Tibial nerve (tissue), 4 donors: ENCODE measurements around the gene RANBP17.

ENCODE experiments used
- CTCF ChIP-seq, 5 experiments: fragments of 200-600 bp in 3 of 5; fragments of 450-650 bp in 2 of 5; sonication (generic) in 3 of 5; IDR thresholded peaks; one replicate each; pipeline ENCODE4 v1.5.1; 2016 to 2019; ENCODE audit warnings: antibody characterized with exemption in 5 of 5, mild to moderate bottlenecking in 3 of 5, moderate library complexity in 2 of 5
- EP300 ChIP-seq, 2 donors: sonication (generic); formaldehyde crosslinking; IDR thresholded peaks; one replicate each; pipeline ENCODE4 v1.6.1; 2017; ENCODE audit warnings: antibody characterized with exemption in 2 of 2, mild to moderate bottlenecking in 1 of 2
- POLR2A ChIP-seq, 2 donors: fragments of 450-650 bp; IDR thresholded peaks; one replicate each; pipeline ENCODE4 v1.6.1; 2017; ENCODE audit warnings: antibody characterized with exemption in 2 of 2, mild to moderate bottlenecking in 2 of 2, moderate library complexity in 2 of 2

GRCh38 chr5:170937914-170938313 is 76.1 kb downstream of the RANBP17 start:
- TF ChIP-seq CTCF (IDR thresholded peaks at IDR 0.05) = no peak
- no peak for TF ChIP-seq EP300 (IDR thresholded peaks at IDR 0.05)
- TF ChIP-seq POLR2A (IDR thresholded peaks at IDR 0.05) = no peak
